IMR-90 (cell line): ENCODE data around the gene HSPB9. TPM values are rescaled to one million over a fixed set of nuclear protein-coding genes. Genes with fewer than 3 reads are reported as not detected.

Source experiments
- ATAC-seq: fragments of 200-7000 bp; cut with Tn5 transposase; 2 replicates; pipeline ENCODE4 v1.9.1; 2020; ENCODE audit warnings: low read depth, mild to moderate bottlenecking, moderate library complexity
- BruUV-seq: library from RNA; stranded (reverse); fragments of 400-500 nt; replicated peaks from 2 replicates; lab custom pipeline; 2021; lab: Mats Ljungman, UMichigan
- CTCF ChIA-PET: fragments of 300-600 bp; formaldehyde crosslinking; extraction: SDS; loops from one replicate; lab custom pipeline; 2021; ENCODE audit warnings: antibody characterized with exemption; lab: Yijun Ruan, JAX
- POLR2A ChIA-PET: fragments of 300-600 bp; sonication (Branson Sonifier 250); formaldehyde crosslinking; loops from one replicate; lab custom pipeline; 2022; ENCODE audit warnings: antibody characterized with exemption; ENCODE audit not compliant: unreplicated experiment; lab: Charles Lee
- DNase-seq: peaks from one replicate; pipeline ENCODE4 v3.0.0; 2013
- H2AFZ ChIP-seq: replicated peaks from 2 replicates; pipeline ENCODE3; 2013; ENCODE audit warnings: low read length, mild to moderate bottlenecking; ENCODE audit not compliant: poor library complexity
- H2AK5ac ChIP-seq: 2 replicates; pipeline ENCODE4 v1.6.1; 2013; ENCODE audit warnings: low read depth, low read length, inconsistent platforms
- H2AK9ac ChIP-seq: replicated peaks from 2 replicates; pipeline ENCODE3; 2013; ENCODE audit warnings: mild to moderate bottlenecking, low read depth, low read length, moderate library complexity; ENCODE audit not compliant: poor library complexity
- H2BK120ac ChIP-seq: 2 replicates; pipeline ENCODE4 v1.6.1; 2013; ENCODE audit warnings: low read depth, low read length, inconsistent platforms
- H2BK15ac ChIP-seq: 3 replicates; pipeline ENCODE4 v1.6.1; 2013; ENCODE audit warnings: low read depth, low read length, inconsistent platforms
- H2BK20ac ChIP-seq: 2 replicates; pipeline ENCODE4 v1.6.1; 2013; ENCODE audit warnings: low read depth, mild to moderate bottlenecking, inconsistent platforms, low read length, moderate library complexity
- H2BK5ac ChIP-seq: 2 replicates; pipeline ENCODE4 v1.6.1; 2013; ENCODE audit warnings: mild to moderate bottlenecking, low read depth, low read length, inconsistent platforms; ENCODE audit not compliant: poor library complexity, severe bottlenecking
- H3K14ac ChIP-seq: replicated peaks from 2 replicates; pipeline ENCODE4 v1.6.1; 2013; ENCODE audit warnings: low read depth, low read length, inconsistent platforms
- H3K18ac ChIP-seq: 2 replicates; pipeline ENCODE4 v1.6.1; 2013; ENCODE audit warnings: low read depth, low read length, control low read depth
- H3K23ac ChIP-seq: 2 replicates; pipeline ENCODE4 v1.6.1; 2013; ENCODE audit warnings: low read depth, low read length, inconsistent platforms
- H3K27ac ChIP-seq: 2 replicates; pipeline ENCODE4 v1.5.1; 2013; ENCODE audit warnings: mild to moderate bottlenecking, control low read depth, low read length; ENCODE audit not compliant: insufficient read depth
- H3K27me3 ChIP-seq: 2 replicates; pipeline ENCODE4 v1.6.1; 2013; ENCODE audit warnings: low read length; ENCODE audit not compliant: control insufficient read depth, insufficient read depth
- H3K36me3 ChIP-seq: 2 replicates; pipeline ENCODE4 v1.6.1; 2013; ENCODE audit warnings: low read length, mixed read lengths; ENCODE audit not compliant: control insufficient read depth, insufficient read depth
- H3K4ac ChIP-seq: 2 replicates; pipeline ENCODE4 v1.6.1; 2013; ENCODE audit warnings: low read depth, low read length, inconsistent platforms
- H3K4me1 ChIP-seq: 2 replicates; pipeline ENCODE4 v1.6.1; 2013; ENCODE audit warnings: low read length, mixed read lengths; ENCODE audit not compliant: control insufficient read depth, insufficient read depth
- H3K4me2 ChIP-seq: 2 replicates; pipeline ENCODE4 v1.6.1; 2013; ENCODE audit warnings: low read depth, mild to moderate bottlenecking, control low read depth, low read length, moderate library complexity
- H3K4me3 ChIP-seq: 2 replicates; pipeline ENCODE4 v1.5.1; 2013; ENCODE audit warnings: low read depth, mild to moderate bottlenecking, control low read depth, low read length, moderate library complexity; ENCODE audit not compliant: insufficient read depth
- H3K56ac ChIP-seq: 2 replicates; pipeline ENCODE4 v1.6.1; 2013; ENCODE audit warnings: low read length, inconsistent platforms; ENCODE audit not compliant: insufficient read depth; ENCODE audit errors: extremely low read depth
- H3K79me1 ChIP-seq, 2 experiments: 2 replicates each; pipeline ENCODE4 v1.6.1; 2013; ENCODE audit warnings: low read length in 2 of 2, inconsistent platforms in 1 of 2, low read depth in 1 of 2
- H3K9ac ChIP-seq: 2 replicates; pipeline ENCODE4 v1.6.1; 2013; ENCODE audit warnings: low read depth, low read length, control low read depth
- H3K9me1 ChIP-seq: 2 replicates; pipeline ENCODE4 v1.6.1; 2013; ENCODE audit warnings: low read length, inconsistent platforms; ENCODE audit not compliant: insufficient read depth
- H3K9me3 ChIP-seq: 2 replicates; pipeline ENCODE4 v1.6.1; 2013; ENCODE audit warnings: low read length; ENCODE audit not compliant: control insufficient read depth, insufficient read depth
- H4K20me1 ChIP-seq: 2 replicates; pipeline ENCODE4 v1.6.1; 2013; ENCODE audit warnings: low read length, inconsistent platforms; ENCODE audit not compliant: insufficient read depth
- H4K5ac ChIP-seq: 2 replicates; pipeline ENCODE4 v1.6.1; 2013; ENCODE audit warnings: mild to moderate bottlenecking, low read depth, low read length, control low read depth
- H4K8ac ChIP-seq, 2 experiments: 2 replicates each; pipeline ENCODE4 v1.6.1; 2013; ENCODE audit warnings: low read depth in 2 of 2, low read length in 2 of 2, control low read depth in 1 of 2, inconsistent platforms in 1 of 2
- H4K91ac ChIP-seq: 2 replicates; pipeline ENCODE4 v1.6.1; 2013; ENCODE audit warnings: low read depth, low read length, inconsistent platforms; ENCODE audit not compliant: insufficient read depth
- CEBPB ChIP-seq: IDR thresholded peaks from 2 replicates; pipeline ENCODE4 v1.6.1; 2012; ENCODE audit warnings: low read depth, low read length, improper control_type of control experiment
- CHD1 ChIP-seq: IDR thresholded peaks from 2 replicates; pipeline ENCODE4 v1.6.1; 2012; ENCODE audit warnings: low read depth, low read length, improper control_type of control experiment
- CTCF ChIP-seq: conservative IDR thresholded peaks from 2 replicates; pipeline ENCODE4 v1.5.1; 2012; ENCODE audit warnings: mild to moderate bottlenecking, low read depth, low read length, improper control_type of control experiment
- NFE2L2 ChIP-seq: fragments of 150-350 bp; IDR thresholded peaks from 2 replicates; pipeline ENCODE4 v1.6.1; 2016; ENCODE audit warnings: low read depth, mild to moderate bottlenecking, low read length
- RCOR1 ChIP-seq: IDR thresholded peaks from 2 replicates; pipeline ENCODE4 v1.6.1; 2012; ENCODE audit warnings: mild to moderate bottlenecking, low read length, improper control_type of control experiment; ENCODE audit not compliant: insufficient replicate concordance
- WGBS, 2 experiments: methylation state at CpG; one replicate each; pipeline versions ENCODE4 v1.1.5 to v1.1.7; 2013; ENCODE audit warnings: missing lambda C conversion rate in 2 of 2; ENCODE audit not compliant: insufficient read length in 1 of 2; ENCODE audit errors: extremely low coverage in 2 of 2; 5-methylcytosine and 5-hydroxymethylcytosine counted together
- dilution Hi-C: fragments of 300-500 bp; cut with HindIII; formaldehyde crosslinking; loops from one replicate; pipeline ENCODE4 v1.14.3; 2018; ENCODE audit warnings: low sequenced_read_pairs; ENCODE audit not compliant: unreplicated experiment
- in situ Hi-C: fragments of 300-500 bp; cut with MboI; formaldehyde crosslinking; loops from 3 replicates; pipeline ENCODE4 v1.14.3; 2019; ENCODE audit warnings: low sequenced_read_pairs, inconsistent platforms, mixed read lengths
- intact Hi-C: fragments of 100-400 bp; cut with micrococcal nuclease; formaldehyde crosslinking; loops from 2 replicates; pipeline ENCODE4 v1.10.0; 2022
- polyA plus RNA-seq, 3 experiments: library from polyadenylated mRNA; depleted of rRNA; stranded (reverse); fragments of >200 nt; gene quantifications; 2 replicates each; pipeline ENCODE4 v1.2.3, GENCODE V29; 2012; ENCODE audit warnings: low replicate concordance in 1 of 3
- total RNA-seq: library from RNA; depleted of rRNA; stranded (reverse); fragments of >200 nt; gene quantifications from 2 replicates; pipeline ENCODE4 v1.2.3, GENCODE V29; 2012

The HSPB9 gene
- total and polyA plus RNA-seq, 2 of the 4 experiments (the other 2 are of a cell fraction), result not detected

- Histone ChIP-seq H3K4me1 (no peaks in the 10 kb centered on the region), H3K36me3 (no peaks in the 10 kb centered on the region), H3K4ac (no peak overlapping the region), H2AK9ac (no peak overlapping the region), H3K18ac (no peak overlapping the region), H2AK5ac (no peak overlapping the region), H2BK20ac (no peak overlapping the region), H2BK5ac (no peak overlapping the region), H4K20me1 (no peaks in the 10 kb centered on the region), H2BK120ac (no peak overlapping the region), H3K27ac (no peak overlapping the region), H3K56ac (no peak overlapping the region), H3K4me2 (no peak overlapping the region), H3K23ac (no peak overlapping the region), H3K14ac (no peak overlapping the region), H3K9me3 (no peaks in the 10 kb centered on the region), H3K9me1 (no peaks in the 10 kb centered on the region), H3K27me3 (peaks cover 34% of the 10 kb centered on the region), H3K79me1 (no peaks in the 10 kb centered on the region), H3K4me3 (no peak overlapping the region), H4K8ac (no peak overlapping the region), H4K5ac (no peak overlapping the region), H2BK15ac (no peak overlapping the region), H3K9ac (no peak overlapping the region), H2AFZ (no peak overlapping the region), H4K91ac (no peak overlapping the region)
- no peak for TF ChIP-seq CEBPB
- no peak for TF ChIP-seq CTCF
- TF ChIP-seq NFE2L2, result no peak
- no peak for TF ChIP-seq RCOR1
- no peak for TF ChIP-seq CHD1
- no TSS peak for BruUV-seq
- POLR2A ChIA-PET, result no interaction called here
- CTCF ChIA-PET, result no interaction called here
- in situ Hi-C loops (no loop called here), intact Hi-C loops (no loop called here), dilution Hi-C loops (no loop called here)
- ATAC-seq (no peak), DNase-seq (no peak)
- 0% methylated on average over 1 of the region's 7 CpGs; no CpG with 5 or more reads in 1 of the 2 experiments for WGBS, 2 experiments
Observed at GRCh38 chr17:42087042-42087701, 35.4 kb upstream of the HSPB9 start.
